BLaER1 (cell line): Measurements from ENCODE around the gene RHOT1.
"Not testable (repeated sequence)": the region's sequence is repeated elsewhere in the genome, so short reads cannot be mapped to it uniquely, and the experiment has no call there.

ENCODE experiments used
- H3K27ac ChIP-seq: shearing (Covaris generic); formaldehyde crosslinking; 2 replicates; pipeline ENCODE4 v1.8.1; 2022
- H3K27me3 ChIP-seq: shearing (Covaris generic); formaldehyde crosslinking; 2 replicates; pipeline ENCODE4 v1.8.1; 2022
- H3K36me3 ChIP-seq: shearing (Covaris generic); formaldehyde crosslinking; 2 replicates; pipeline ENCODE4 v1.8.1; 2022
- H3K4me1 ChIP-seq: shearing (Covaris generic); formaldehyde crosslinking; 2 replicates; pipeline ENCODE4 v1.8.1; 2022
- H3K4me2 ChIP-seq: shearing (Covaris generic); formaldehyde crosslinking; 2 replicates; pipeline ENCODE4 v1.8.1; 2022
- H3K4me3 ChIP-seq: shearing (Covaris generic); formaldehyde crosslinking; 2 replicates; pipeline ENCODE4 v1.8.1; 2022
- H3K9ac ChIP-seq: shearing (Covaris generic); formaldehyde crosslinking; 2 replicates; pipeline ENCODE4 v1.8.1; 2022
- H3K9me3 ChIP-seq: shearing (Covaris generic); formaldehyde crosslinking; 2 replicates; pipeline ENCODE4 v1.8.1; 2022
- H4K20me1 ChIP-seq: shearing (Covaris generic); formaldehyde crosslinking; 2 replicates; pipeline ENCODE4 v1.8.1; 2022
- Cebpa-rat ChIP-seq: shearing (Covaris generic); IDR thresholded peaks from 2 replicates; pipeline ENCODE4 v1.8.1; 2022

RHOT1 gene

DNA sequence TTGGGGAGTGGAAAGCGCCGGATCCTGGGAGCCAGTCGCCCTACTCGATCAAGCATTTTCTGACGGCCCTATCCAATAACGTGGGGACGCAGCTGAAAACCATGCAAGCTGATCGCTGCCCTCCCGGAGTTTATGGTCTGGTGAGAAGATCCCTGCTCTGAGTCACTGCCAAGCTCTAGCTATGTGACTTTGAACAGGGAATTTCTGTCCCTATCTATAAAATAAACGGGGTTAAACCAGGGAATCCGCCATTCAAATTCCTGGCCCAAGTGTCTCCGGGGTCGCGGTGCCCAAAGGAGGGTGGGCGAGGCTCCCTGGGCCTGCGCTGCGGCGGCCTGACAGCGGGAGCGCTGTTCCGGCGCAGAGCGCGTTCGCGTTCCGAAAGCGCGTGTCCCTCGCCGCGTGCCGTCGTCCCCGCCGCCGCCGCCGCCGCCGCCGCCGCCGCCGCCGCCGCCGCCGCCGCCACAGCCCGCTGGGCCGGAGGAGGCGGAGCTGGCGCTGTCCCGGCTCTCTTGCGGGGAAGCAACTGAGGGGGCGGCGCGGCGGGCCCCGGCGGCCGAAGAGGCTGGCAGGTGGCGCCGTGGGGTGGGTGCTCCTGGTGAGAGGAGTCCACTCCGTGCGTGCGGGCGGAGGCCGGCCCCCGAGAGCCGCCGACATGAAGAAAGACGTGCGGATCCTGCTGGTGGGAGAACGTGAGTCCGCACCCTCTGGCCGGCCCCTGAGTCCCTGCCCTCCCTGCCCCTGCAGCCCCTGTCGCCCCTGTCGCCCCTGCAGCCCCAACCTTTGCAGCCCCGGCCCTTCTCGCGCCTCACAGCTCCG is at the start of gene RHOT1:
RHOT1 (plus strand) TSS at position 465 of the 819 bp plus-strand sequence; CDS start at position 656, 191 bp downstream.
- H3K9ac ChIP-seq, result peak within 1 kb of the TSS; percentile 92
- peak within 1 kb of the TSS; percentile 80 for H3K27ac ChIP-seq
- TF ChIP-seq Cebpa-rat, result no peak
- H3K9me3 ChIP-seq, result no peaks in the 10 kb centered on the region
- no peaks in the 10 kb centered on the region for H3K27me3 ChIP-seq
- peaks cover 31% of the 10 kb centered on the region; the same call in 1 of the 2 replicates for H4K20me1 ChIP-seq
- peaks cover 17% of the 10 kb centered on the region; the same call in 1 of the 2 replicates for H3K36me3 ChIP-seq
- H3K4me2 ChIP-seq, result peak within 1 kb of the TSS; percentile 86
- peaks cover 25% of the 10 kb centered on the region for H3K4me1 ChIP-seq
- H3K4me3 ChIP-seq, result peak within 1 kb of the TSS; percentile 89

DNA sequence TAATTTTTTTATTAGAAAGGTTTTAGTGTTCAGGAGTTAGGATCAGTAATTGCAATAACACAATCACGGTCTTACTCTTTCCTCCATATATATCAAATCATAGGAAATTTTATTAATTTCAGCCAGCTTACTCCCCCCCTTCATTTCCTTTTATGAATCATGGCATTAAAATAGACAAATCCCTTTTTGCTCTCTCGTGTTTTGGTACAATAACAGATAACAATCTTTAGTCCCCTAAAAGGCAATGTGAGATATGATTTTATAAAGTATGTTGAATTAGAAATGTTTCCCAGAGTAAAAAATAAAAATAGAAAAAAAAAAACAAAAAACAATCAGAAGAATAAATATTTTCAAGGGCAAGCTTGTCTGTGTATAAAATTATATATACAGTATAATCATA is 42.6 kb upstream of the RHOT1 start:
- Histone ChIP-seq H3K27ac (no peak overlapping the region), H3K4me2 (no peak overlapping the region), H4K20me1 (no peaks in the 10 kb centered on the region), H3K9ac (no peak overlapping the region), H3K4me3 (no peak overlapping the region), H3K4me1 (no peaks in the 10 kb centered on the region), H3K9me3 (no peaks in the 10 kb centered on the region), H3K27me3 (no peaks in the 10 kb centered on the region), H3K36me3 (no peaks in the 10 kb centered on the region)
- TF ChIP-seq Cebpa-rat, result no peak

DNA sequence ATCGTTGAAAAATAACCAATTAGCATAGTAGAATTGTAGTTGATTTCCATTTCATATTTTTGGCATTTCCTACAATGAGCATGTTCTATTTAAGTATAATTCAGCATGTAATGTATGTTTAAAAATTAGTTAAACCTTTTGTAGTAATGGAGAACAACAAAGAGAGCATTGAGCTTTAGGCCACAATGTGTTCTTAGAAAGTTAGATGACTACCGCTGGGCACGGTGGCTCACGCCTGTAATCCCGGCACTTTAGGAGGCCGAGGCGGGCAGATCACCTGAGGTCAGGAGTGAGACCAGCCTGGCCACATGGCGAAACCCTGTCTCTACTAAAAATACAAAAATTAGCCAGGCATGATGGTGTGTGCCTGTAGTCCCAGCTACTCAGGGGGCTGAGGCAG is 42.0 kb upstream of the RHOT1 start:
- H3K27ac ChIP-seq, H3K27me3 ChIP-seq, H3K9me3 ChIP-seq, H4K20me1 ChIP-seq, H3K9ac ChIP-seq, H3K4me1 ChIP-seq, H3K36me3 ChIP-seq, H3K4me3 ChIP-seq, H3K4me2 ChIP-seq: not testable (repeated sequence)

DNA sequence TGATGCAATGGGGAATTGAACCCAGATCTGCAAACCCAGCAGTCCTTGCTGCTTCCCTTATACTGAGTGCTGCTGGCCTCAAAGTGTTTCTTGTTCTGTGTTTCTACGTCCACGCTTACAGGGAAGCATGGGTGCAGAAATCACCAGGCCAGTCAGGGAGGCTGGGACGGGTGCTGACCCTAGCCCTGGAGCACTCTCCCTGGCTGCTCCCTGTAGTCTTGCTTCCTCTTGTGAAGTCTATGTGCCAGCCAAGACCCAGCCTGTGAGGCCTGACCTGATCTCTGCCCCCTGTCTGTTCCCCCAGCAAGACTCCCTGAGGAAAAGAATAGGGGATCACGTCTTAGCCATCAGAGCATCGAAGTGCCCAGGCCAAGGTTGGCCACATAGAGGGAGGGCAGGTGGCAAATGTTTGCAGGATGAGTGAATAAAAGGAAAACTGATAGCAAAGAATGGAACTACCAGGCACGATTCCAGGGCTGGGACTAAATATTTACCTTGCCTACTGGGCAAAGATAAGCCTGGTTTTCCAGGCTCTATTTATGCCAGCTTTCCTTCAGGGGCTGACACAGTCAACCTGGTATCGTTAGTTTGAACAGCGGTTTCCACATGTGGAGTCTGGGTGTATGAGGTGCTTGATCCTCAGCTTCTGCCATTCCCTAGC is 41.2 kb upstream of the RHOT1 start:
- H3K9me3 ChIP-seq, result no peaks in the 10 kb centered on the region
- H3K4me1 ChIP-seq, result 0 out of 2 replicates have a peak, but pooled peaks cover under 1% of the 10 kb centered on the region
- no peak overlapping the region for H3K4me3 ChIP-seq
- H3K36me3 ChIP-seq, result no peaks in the 10 kb centered on the region
- TF ChIP-seq Cebpa-rat, result no peak
- no peak overlapping the region for H3K9ac ChIP-seq
- no peak overlapping the region for H3K27ac ChIP-seq
- no peaks in the 10 kb centered on the region for H4K20me1 ChIP-seq
- H3K27me3 ChIP-seq, result no peaks in the 10 kb centered on the region
- no peak overlapping the region for H3K4me2 ChIP-seq

DNA sequence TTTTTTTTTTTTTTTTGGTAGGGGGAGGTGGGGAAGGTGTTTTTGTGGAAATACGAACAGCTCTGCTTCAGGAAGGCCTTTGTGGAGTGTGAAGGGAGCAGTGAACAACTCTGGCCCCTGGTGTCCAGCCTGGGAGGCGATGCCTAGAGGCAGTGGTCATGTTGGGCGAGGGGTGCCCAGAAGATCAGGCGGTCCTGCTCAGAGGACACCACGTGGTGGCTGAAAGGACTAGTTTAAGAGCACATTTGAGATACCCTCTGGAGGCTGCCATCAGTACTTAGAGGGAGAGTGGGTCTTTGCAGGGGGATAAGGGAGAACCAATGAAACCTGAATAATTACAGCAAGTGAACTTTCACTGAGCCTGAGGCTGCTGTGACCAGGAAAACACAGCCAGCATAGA is 40.1 kb upstream of the RHOT1 start:
- Histone ChIP-seq H3K9ac (no peak overlapping the region), H3K27ac (no peak overlapping the region), H3K36me3 (no peaks in the 10 kb centered on the region), H3K4me3 (no peak overlapping the region), H3K9me3 (no peaks in the 10 kb centered on the region), H3K27me3 (no peaks in the 10 kb centered on the region), H3K4me1 (peaks cover 11% of the 10 kb centered on the region), H3K4me2 (no peak overlapping the region), H4K20me1 (no peaks in the 10 kb centered on the region)
- TF ChIP-seq Cebpa-rat, result no peak

DNA sequence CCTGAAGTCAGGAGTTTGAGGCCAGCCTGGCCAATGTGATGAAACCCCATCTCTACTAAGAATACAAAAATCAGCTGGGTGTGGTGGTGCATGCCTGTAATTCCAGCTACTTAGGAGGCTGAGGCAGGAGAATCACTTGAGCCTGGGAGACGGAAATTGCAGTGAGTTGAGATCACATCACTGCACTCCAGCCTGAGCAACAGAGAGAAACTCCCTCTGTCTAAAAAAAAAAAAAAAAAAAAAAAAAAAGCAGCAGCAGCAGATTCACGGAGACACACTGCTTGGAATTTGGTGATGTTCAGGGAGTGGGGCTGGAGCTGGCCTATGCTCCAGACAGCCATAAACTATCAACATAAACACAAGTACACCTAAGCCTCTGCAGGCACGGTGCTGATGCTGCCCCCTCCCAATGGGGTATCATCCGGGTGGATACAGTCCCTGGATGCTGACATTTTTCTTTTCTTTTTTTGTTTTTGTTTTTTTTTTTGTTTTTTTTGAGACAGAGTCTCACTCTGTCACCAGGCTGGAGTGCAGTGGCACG is 39.6 kb upstream of the RHOT1 start:
- Histone ChIP-seq H3K4me3 (no peak overlapping the region), H3K4me1 (peaks cover 16% of the 10 kb centered on the region), H4K20me1 (no peaks in the 10 kb centered on the region), H3K27ac (no peak overlapping the region), H3K9me3 (no peaks in the 10 kb centered on the region), H3K36me3 (no peaks in the 10 kb centered on the region), H3K27me3 (no peaks in the 10 kb centered on the region), H3K4me2 (no peak overlapping the region), H3K9ac (no peak overlapping the region)
- no peak for TF ChIP-seq Cebpa-rat

DNA sequence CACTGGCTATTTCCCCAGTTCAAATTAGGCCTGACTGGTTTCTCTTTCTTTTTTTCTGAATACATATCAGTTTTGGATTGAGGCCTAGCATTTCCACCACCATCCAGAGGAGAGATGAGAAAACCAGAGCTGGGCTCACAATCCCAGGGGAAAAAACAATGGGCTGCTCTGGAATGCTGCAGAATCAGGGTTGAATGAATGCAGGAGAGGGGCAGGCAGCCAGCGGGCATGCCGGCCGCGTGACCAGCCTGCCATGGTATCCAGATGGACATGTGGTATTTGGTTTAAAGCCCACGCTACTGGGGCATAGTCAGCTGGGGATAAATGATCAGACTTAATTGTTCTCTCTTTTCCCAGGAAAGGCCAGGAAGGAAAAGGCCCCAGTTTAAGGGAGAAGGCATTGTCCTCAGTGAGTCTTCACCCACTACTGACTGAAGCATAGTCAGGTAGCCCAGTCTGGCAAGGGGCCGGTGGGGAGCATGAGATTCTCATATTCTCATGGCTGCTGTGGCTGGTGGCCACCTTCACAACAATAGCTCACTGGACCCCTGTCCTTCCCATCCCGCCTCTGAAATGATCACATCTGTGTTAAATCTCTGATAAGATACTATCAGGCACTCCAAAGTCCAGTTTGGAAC is 38.7 kb upstream of the RHOT1 start:
- Histone ChIP-seq H3K4me2 (no peak overlapping the region), H3K27me3 (no peaks in the 10 kb centered on the region), H4K20me1 (no peaks in the 10 kb centered on the region), H3K36me3 (no peaks in the 10 kb centered on the region), H3K27ac (no peak overlapping the region), H3K4me3 (no peak overlapping the region), H3K9me3 (no peaks in the 10 kb centered on the region), H3K9ac (no peak overlapping the region), H3K4me1 (peaks cover 16% of the 10 kb centered on the region)
- no peak for TF ChIP-seq Cebpa-rat

DNA sequence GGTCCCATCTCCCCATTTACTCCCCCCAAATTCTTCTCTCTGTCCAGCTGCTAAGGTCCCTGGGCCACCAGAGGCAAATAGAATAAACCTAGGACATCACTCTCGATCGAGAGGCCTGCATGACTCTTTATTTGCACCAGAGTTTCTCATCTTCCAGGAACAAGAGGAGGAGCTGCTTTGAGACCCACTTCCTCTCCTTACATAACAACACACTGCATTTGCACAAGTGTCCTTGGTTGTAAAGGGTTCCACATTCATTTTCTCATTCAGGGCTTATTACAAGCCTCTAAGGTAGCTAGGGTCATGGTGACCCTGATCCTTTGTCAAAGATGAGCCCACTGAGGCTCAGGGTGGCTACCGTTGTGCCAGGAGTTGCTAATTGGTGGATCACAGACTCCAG is 38.1 kb upstream of the RHOT1 start:
- no peak overlapping the region for H3K27ac ChIP-seq
- no peak for TF ChIP-seq Cebpa-rat

DNA sequence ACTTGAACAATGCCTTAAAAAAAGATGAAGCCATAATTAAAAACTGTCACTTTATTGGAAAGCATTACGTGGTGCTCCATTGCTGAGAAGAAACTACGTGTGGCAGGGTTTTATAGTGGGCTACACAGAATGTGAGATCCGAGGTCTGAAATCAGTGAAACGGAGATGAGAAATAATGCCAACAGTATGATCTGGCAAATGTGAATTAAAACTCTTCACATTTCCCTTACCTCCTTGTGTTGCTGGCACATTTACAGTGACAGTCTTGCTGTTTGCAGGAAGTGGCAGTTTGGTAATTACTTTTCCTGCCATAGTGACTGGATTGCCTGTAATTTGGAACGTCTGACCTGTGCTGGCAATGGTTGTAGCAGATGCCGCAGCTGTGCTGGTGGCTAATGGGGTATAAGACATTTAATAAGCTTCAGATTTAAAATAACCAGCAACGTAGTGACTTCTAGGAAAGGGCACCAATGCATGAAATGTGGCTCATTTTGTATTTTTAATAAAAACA is 35.8 kb upstream of the RHOT1 start:
- peak overlapping the region; percentile 51 for H3K4me2 ChIP-seq
- H3K4me1 ChIP-seq, result peaks cover 16% of the 10 kb centered on the region
- not testable (repeated sequence) for H3K36me3 ChIP-seq, H3K9ac ChIP-seq, H3K27me3 ChIP-seq, H3K27ac ChIP-seq, H4K20me1 ChIP-seq, H3K9me3 ChIP-seq, H3K4me3 ChIP-seq

More for the DNA sequence above, 38.1 kb upstream of the RHOT1 start:
- Histone ChIP-seq H3K36me3 (no peaks in the 10 kb centered on the region), H3K27me3 (no peaks in the 10 kb centered on the region), H3K4me1 (peaks cover 16% of the 10 kb centered on the region), H4K20me1 (no peaks in the 10 kb centered on the region), H3K9ac (no peak overlapping the region), H3K4me3 (no peak overlapping the region), H3K9me3 (no peaks in the 10 kb centered on the region), H3K4me2 (no peak overlapping the region)

DNA sequence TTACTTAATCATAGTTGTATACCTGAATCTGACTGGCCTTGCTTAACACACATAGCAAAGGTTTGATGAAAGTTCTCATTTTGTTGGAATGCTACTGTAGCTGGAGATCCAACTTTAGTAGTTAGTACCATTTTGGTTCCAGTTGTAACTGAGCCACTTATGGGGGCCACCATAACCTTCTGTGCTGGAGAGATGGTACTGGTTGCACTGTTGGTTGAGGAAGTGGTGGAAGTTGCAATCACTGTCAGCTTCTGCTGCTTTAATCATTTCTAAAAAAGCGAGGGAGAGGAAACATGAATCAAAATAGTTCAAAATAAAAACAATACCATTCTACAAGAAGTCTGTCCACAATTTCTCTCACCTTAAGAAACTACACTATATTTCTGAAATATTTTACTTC is 35.1 kb upstream of the RHOT1 start:
- H4K20me1 ChIP-seq, H3K36me3 ChIP-seq, H3K9ac ChIP-seq, H3K4me3 ChIP-seq, H3K27ac ChIP-seq, H3K9me3 ChIP-seq, H3K27me3 ChIP-seq: not testable (repeated sequence)
- peak overlapping the region; percentile 51 for H3K4me2 ChIP-seq
- peaks cover 16% of the 10 kb centered on the region for H3K4me1 ChIP-seq
